ENCODE results near the gene DAB1.

- TF ChIP-seq CTCF (IDR thresholded peaks at IDR 0.05 in 4 of 5, conservative IDR thresholded peaks at IDR 0.05 in 1 of 5) (no peak), POLR2A (IDR thresholded peaks at IDR 0.05) (no peak)
Measured at GRCh38 chr1:57345916-57346315, 77.9 kb downstream of the DAB1 start.
